Stimulated activated CD8-positive, alpha-beta memory T cell treated with anti-CD3 and anti-CD28 coated beads, Interleukin-7, amount 100 ng/mL, for 1 hour (primary cell): ENCODE data around the gene PCOLCE2.

Source experiments
- DNase-seq, 2 donors: peaks; one replicate each; pipeline ENCODE4 v3.0.0-alpha.2; 2020; ENCODE audit warnings: low read depth in 2 of 2

The PCOLCE2 gene

GRCh38 chr3:142888481-142889211 is at the start of gene PCOLCE2:
Gene PCOLCE2, minus strand, starts transcription at chr3:142889083. Its CDS starts 187 bp downstream, at chr3:142888896.
- no peak for DNase-seq

GRCh38 chr3:142935963-142936362 is 47.1 kb upstream of the PCOLCE2 start:
- no peak for DNase-seq

- DNase-seq = no peak
Observed at GRCh38 chr3:142934887-142935269, 46.0 kb upstream of the PCOLCE2 start.

GRCh38 chr3:142934128-142934886 is 45.4 kb upstream of the PCOLCE2 start:
- no peak for DNase-seq

- peak in 1 of 2 donors; percentile 2 for DNase-seq
Observed at GRCh38 chr3:142931222-142931621, 42.3 kb upstream of the PCOLCE2 start.

GRCh38 chr3:142930463-142930862 is 41.6 kb upstream of the PCOLCE2 start:
- no peak for DNase-seq

GRCh38 chr3:142929890-142930289 is 41.0 kb upstream of the PCOLCE2 start:
- DNase-seq = no peak

GRCh38 chr3:142929109-142929508 is 40.2 kb upstream of the PCOLCE2 start:
- DNase-seq = no peak

GRCh38 chr3:142926368-142926944 is 37.6 kb upstream of the PCOLCE2 start:
- DNase-seq = no peak

- no peak for DNase-seq
Observed at GRCh38 chr3:142925140-142925539, 36.3 kb upstream of the PCOLCE2 start.

GRCh38 chr3:142923694-142924093 is 34.8 kb upstream of the PCOLCE2 start:
- no peak for DNase-seq

- no peak for DNase-seq
Observed at GRCh38 chr3:142916605-142917004, 27.7 kb upstream of the PCOLCE2 start.

- no peak for DNase-seq
Observed at GRCh38 chr3:142915636-142916035, 26.8 kb upstream of the PCOLCE2 start.

- DNase-seq = no peak
Observed at GRCh38 chr3:142914286-142914811, 25.5 kb upstream of the PCOLCE2 start.

GRCh38 chr3:142913432-142913831 is 24.5 kb upstream of the PCOLCE2 start:
- no peak for DNase-seq

GRCh38 chr3:142912402-142913172 is 23.7 kb upstream of the PCOLCE2 start:
- no peak for DNase-seq

- no peak for DNase-seq
Observed at GRCh38 chr3:142910280-142910679, 21.4 kb upstream of the PCOLCE2 start.

GRCh38 chr3:142909282-142909681 is 20.4 kb upstream of the PCOLCE2 start:
- DNase-seq = no peak

- no peak for DNase-seq
Observed at GRCh38 chr3:142907996-142908395, 19.1 kb upstream of the PCOLCE2 start.

GRCh38 chr3:142904639-142905436 is 16.0 kb upstream of the PCOLCE2 start:
- no peak for DNase-seq

- DNase-seq = no peak
Observed at GRCh38 chr3:142902356-142902755, 13.5 kb upstream of the PCOLCE2 start.
